Naive thymus-derived CD4-positive, alpha-beta T cell (primary cell): ENCODE data around the gene MAP1A. TPM values are rescaled to one million over a fixed set of nuclear protein-coding genes. Genes with fewer than 3 reads are reported as not detected.

Experiments used
- ATAC-seq: fragments of 150-1000 bp; cut with Tn5 transposase; 2 replicates; pipeline ENCODE4 v1.10.0; 2021; ENCODE audit warnings: mild to moderate bottlenecking, moderate library complexity
- CTCF ChIA-PET: fragments of 350-600 bp; sonication (Branson Sonifier 250); formaldehyde crosslinking; loops from one replicate; lab custom pipeline; 2021; ENCODE audit warnings: antibody characterized with exemption; lab: Charles Lee
- POLR2A ChIA-PET: fragments of 350-600 bp; sonication (Branson Sonifier 250); formaldehyde crosslinking; loops from one replicate; lab custom pipeline; 2021; ENCODE audit warnings: antibody characterized with exemption, inconsistent platforms; lab: Charles Lee
- DNase-seq, 9 donors: peaks; one replicate each; pipeline versions ENCODE4 v3.0.0 to v3.0.0-alpha.2; 2020 to 2022; ENCODE audit warnings: mixed read lengths in 1 of 9
- H3K27ac ChIP-seq: one replicate; pipeline ENCODE4 v1.7.0; 2013; ENCODE audit warnings: mild to moderate bottlenecking, low read depth, low read length, moderate library complexity
- H3K27me3 ChIP-seq, 2 donors: one replicate each; pipeline ENCODE4 v1.7.0; 2013; ENCODE audit warnings: low read length in 2 of 2, mild to moderate bottlenecking in 2 of 2, moderate library complexity in 2 of 2; ENCODE audit not compliant: control insufficient read depth in 2 of 2, insufficient read depth in 2 of 2
- H3K36me3 ChIP-seq, 3 experiments: 1 replicate in 2 of 3; 2 replicates in 1 of 3; pipeline ENCODE4 v1.7.0; 2013; ENCODE audit warnings: low read length in 3 of 3, mild to moderate bottlenecking in 3 of 3, moderate library complexity in 1 of 3; ENCODE audit not compliant: insufficient read depth in 3 of 3, control insufficient read depth in 2 of 3
- H3K4me1 ChIP-seq, 2 donors: one replicate each; pipeline ENCODE4 v1.7.0; 2013; ENCODE audit warnings: low read length in 2 of 2, mild to moderate bottlenecking in 2 of 2, moderate library complexity in 1 of 2; ENCODE audit not compliant: control insufficient read depth in 2 of 2, insufficient read depth in 2 of 2
- H3K4me3 ChIP-seq: 2 replicates; pipeline ENCODE4 v1.7.0; 2013; ENCODE audit warnings: mild to moderate bottlenecking, low read length
- H3K9me3 ChIP-seq, 3 experiments: 1 replicate in 2 of 3; 2 replicates in 1 of 3; pipeline ENCODE4 v1.7.0; 2013; ENCODE audit warnings: low read length in 3 of 3; ENCODE audit not compliant: control insufficient read depth in 2 of 3
- H3K27ac Mint-ChIP-seq, 9 donors: one replicate each; pipeline ENCODE4 v1.8.0; 2020 to 2022; ENCODE audit warnings: mixed read lengths in 9 of 9, mild to moderate bottlenecking in 8 of 9, moderate library complexity in 5 of 9, inconsistent platforms in 2 of 9
- H3K27me3 Mint-ChIP-seq, 5 donors: one replicate each; pipeline ENCODE4 v1.8.0; 2021 to 2022; ENCODE audit warnings: mixed read lengths in 5 of 5, mild to moderate bottlenecking in 1 of 5
- H3K36me3 Mint-ChIP-seq, 5 donors: one replicate each; pipeline ENCODE4 v1.8.0; 2020 to 2022; ENCODE audit warnings: mixed read lengths in 5 of 5, mild to moderate bottlenecking in 3 of 5, inconsistent platforms in 1 of 5
- H3K4me1 Mint-ChIP-seq, 7 donors: one replicate each; pipeline ENCODE4 v1.8.0; 2020 to 2022; ENCODE audit warnings: mixed read lengths in 7 of 7, mild to moderate bottlenecking in 3 of 7, inconsistent platforms in 1 of 7
- H3K4me3 Mint-ChIP-seq, 10 donors: one replicate each; pipeline ENCODE4 v1.8.0; 2020 to 2022; ENCODE audit warnings: mild to moderate bottlenecking in 10 of 10, mixed read lengths in 10 of 10, moderate library complexity in 6 of 10, inconsistent platforms in 2 of 10
- H3K9me3 Mint-ChIP-seq, 11 donors: one replicate each; pipeline ENCODE4 v1.8.0; 2020 to 2022; ENCODE audit warnings: mixed read lengths in 11 of 11, mild to moderate bottlenecking in 4 of 11, inconsistent platforms in 1 of 11, moderate library complexity in 1 of 11
- intact Hi-C, 2 donors: fragments of 100-400 bp; cut with micrococcal nuclease; formaldehyde crosslinking; loops; one replicate each; pipeline ENCODE4 v1.15.1; 2023
- polyA plus RNA-seq, 2 donors: library from polyadenylated mRNA; unstranded; fragments of 300-500 nt; fragmentation: Illumina TruSeq; gene quantifications; one replicate each; pipeline ENCODE4 v1.2.3, GENCODE V29; 2021
- total RNA-seq, 6 experiments: library from RNA in 5 of 6; stranded (reverse) in 5 of 6; gene quantifications; 1 replicate in 5 of 6; 2 replicates in 1 of 6; pipeline ENCODE4 v1.2.3 and lab custom pipeline; 2021 to 2026

Gene MAP1A
- total and polyA plus RNA-seq, 7 experiments from 2014 or later, result 0.22 to 13.6 (median 0.30) TPM

DNA sequence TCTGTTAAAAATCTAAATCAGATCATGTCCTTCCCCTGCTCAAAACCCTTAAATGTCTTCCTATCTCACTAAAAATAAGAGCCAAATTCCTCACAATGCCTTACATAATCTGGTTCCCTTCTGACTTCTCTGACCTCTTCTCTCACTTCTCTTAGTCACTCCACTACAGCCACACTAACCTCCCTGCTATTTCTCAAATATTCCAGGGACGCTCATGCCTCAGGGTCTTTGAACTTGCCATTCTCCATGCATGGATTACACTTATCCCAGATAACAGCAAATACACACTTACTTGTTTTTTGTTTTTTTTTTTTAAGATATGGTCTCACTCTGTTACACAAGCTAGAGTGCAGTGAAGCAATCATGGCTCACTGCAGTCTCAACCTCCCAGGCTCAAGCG, 33.0 kb upstream of the MAP1A start:
- ATAC-seq, result no peak
- no peak overlapping the region for H3K4me3 Mint-ChIP-seq
- peaks cover 17 to 27% (median 23%) of the 10 kb centered on the region in 7 donors for H3K4me1 Mint-ChIP-seq
- Histone ChIP-seq H3K4me3 (no peak overlapping the region), H3K36me3 (peaks cover 0 to 16% (median 5%) of the 10 kb centered on the region in 3 experiments), H3K4me1 (no peaks in the 10 kb centered on the region), H3K27me3 (no peaks in the 10 kb centered on the region), H3K27ac (no peak overlapping the region), H3K9me3 (no peaks in the 10 kb centered on the region)
- H3K9me3 Mint-ChIP-seq, result no peaks in the 10 kb centered on the region
- intact Hi-C loops, result loop anchor here in 1 of 2 donors (5.0 kb wide), 1 partner anchor 58 kb away; no protein-coding TSS in a partner anchor
- H3K27ac Mint-ChIP-seq, result peak overlapping the region in 3 of 9 donors; percentile 12 to 23 (median 13)
- POLR2A ChIA-PET, result interaction anchor here (1.5 kb wide), 1 partner anchor 29 kb away, joined by 7 read pairs; no protein-coding TSS in a partner anchor
- no peaks in the 10 kb centered on the region for H3K27me3 Mint-ChIP-seq
- CTCF ChIA-PET, result interaction anchor here (0.7 to 2.4 kb wide), 4 partner anchors 23 to 1823 kb away, joined by 3 to 14 read pairs (median 5); no protein-coding TSS in a partner anchor
- DNase-seq, result no peak
- peaks cover 11 to 23% (median 16%) of the 10 kb centered on the region in 5 donors for H3K36me3 Mint-ChIP-seq

GRCh38 chr15:43487271-43487895, 30.0 kb upstream of the MAP1A start:
- Mint-ChIP-seq H3K4me3 (no peak overlapping the region), H3K36me3 (peaks cover 8 to 16% (median 12%) of the 10 kb centered on the region in 5 donors)
- no peak for DNase-seq

GRCh38 chr15:43488790-43489189, 28.6 kb upstream of the MAP1A start:
- DNase-seq (no peak), ATAC-seq (no peak)
- H3K4me3 Mint-ChIP-seq, result no peak overlapping the region
- ChIA-PET CTCF (interaction anchor here (0.9 to 1.1 kb wide), 2 partner anchors 22 to 24 kb away, joined by 3 read pairs; no protein-coding TSS in a partner anchor), POLR2A (interaction anchor here (0.6 to 0.7 kb wide), 2 partner anchors 22 to 1698 kb away, joined by 4 to 5 read pairs; no protein-coding TSS in a partner anchor)
- peaks cover 7 to 12% (median 11%) of the 10 kb centered on the region in 5 donors for H3K36me3 Mint-ChIP-seq
- H3K27ac Mint-ChIP-seq, result peak overlapping the region in 4 of 9 donors; percentile 15 to 73 (median 54)
- H3K27me3 Mint-ChIP-seq, result no peaks in the 10 kb centered on the region
- Histone ChIP-seq H3K27ac (no peak overlapping the region), H3K27me3 (no peaks in the 10 kb centered on the region), H3K9me3 (no peaks in the 10 kb centered on the region), H3K4me1 (peaks cover 11 to 13% of the 10 kb centered on the region in 2 donors), H3K36me3 (peaks cover 0 to 14% (median 0%) of the 10 kb centered on the region in 3 experiments), H3K4me3 (no peak overlapping the region)
- peaks cover 33 to 51% (median 40%) of the 10 kb centered on the region in 7 donors for H3K4me1 Mint-ChIP-seq
- H3K9me3 Mint-ChIP-seq, result no peaks in the 10 kb centered on the region
- intact Hi-C loops, result no loop called here

More at GRCh38 chr15:43487271-43487895, 30.0 kb upstream of the MAP1A start:
- Histone ChIP-seq H3K4me3 (no peak overlapping the region), H3K4me1 (peaks cover 5 to 6% of the 10 kb centered on the region in 2 donors), H3K36me3 (peaks cover 0 to 11% (median 0%) of the 10 kb centered on the region in 3 experiments), H3K27ac (no peak overlapping the region), H3K9me3 (no peaks in the 10 kb centered on the region), H3K27me3 (no peaks in the 10 kb centered on the region)
- no peaks in the 10 kb centered on the region for H3K9me3 Mint-ChIP-seq
- ATAC-seq, result no peak
- H3K27me3 Mint-ChIP-seq, result no peaks in the 10 kb centered on the region
- no peak overlapping the region for H3K27ac Mint-ChIP-seq
- ChIA-PET CTCF (no interaction called here), POLR2A (interaction anchor here (0.6 to 1.5 kb wide), 2 partner anchors 23 to 120 kb away, joined by 3 read pairs; no protein-coding TSS in a partner anchor)
- intact Hi-C loops, result no loop called here
- peaks cover 29 to 46% (median 36%) of the 10 kb centered on the region in 7 donors for H3K4me1 Mint-ChIP-seq

DNA sequence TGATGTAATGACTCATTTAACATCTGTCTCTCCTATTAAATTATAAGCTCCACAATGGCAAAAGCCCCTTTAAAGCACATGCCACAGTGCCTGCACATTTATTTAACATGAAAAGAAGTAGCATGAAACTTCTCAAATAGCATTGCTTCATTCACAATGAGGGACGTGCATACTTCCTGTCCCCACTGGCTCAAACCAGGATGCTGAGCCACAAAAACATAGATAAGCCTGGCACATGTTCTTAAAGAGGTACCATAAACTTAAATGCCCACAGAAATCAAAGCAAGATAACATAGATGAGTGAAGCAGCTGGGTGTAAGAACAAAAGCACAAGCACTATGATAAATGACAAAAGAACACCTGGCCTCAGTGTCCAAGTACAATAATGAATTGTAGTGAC, 28.2 kb upstream of the MAP1A start:
- POLR2A ChIA-PET, result interaction anchor here (0.6 to 0.7 kb wide), 3 partner anchors 22 to 1698 kb away, joined by 3 to 5 read pairs (median 4); no protein-coding TSS in a partner anchor
- H3K4me3 Mint-ChIP-seq, result peak overlapping the region in 2 of 10 donors; percentile 22 to 38

GRCh38 chr15:43492266-43492665, 25.1 kb upstream of the MAP1A start:
- CTCF ChIA-PET, result interaction anchor here (1.4 to 3.1 kb wide), 2 partner anchors 18 to 22 kb away, joined by 3 to 13 read pairs; no protein-coding TSS in a partner anchor
- peak overlapping the region; percentile 83 to 99 (median 96) for H3K27ac Mint-ChIP-seq
- peaks cover 6 to 14% (median 7%) of the 10 kb centered on the region in 5 donors for H3K36me3 Mint-ChIP-seq
- no peaks in the 10 kb centered on the region for H3K9me3 Mint-ChIP-seq
- peaks cover 23 to 44% (median 33%) of the 10 kb centered on the region in 7 donors for H3K4me1 Mint-ChIP-seq
- Histone ChIP-seq H3K9me3 (no peaks in the 10 kb centered on the region), H3K27me3 (no peaks in the 10 kb centered on the region), H3K4me1 (peaks cover 11 to 13% of the 10 kb centered on the region in 2 donors), H3K36me3 (peaks cover 0 to 14% (median 0%) of the 10 kb centered on the region in 3 experiments), H3K27ac (peak overlapping the region; percentile 93), H3K4me3 (peak overlapping the region; percentile 89)
- intact Hi-C loops, result loop anchor here in 1 of 2 donors (5.0 kb wide), 1 partner anchor 1045 kb away; the partner anchor contains the start of gene EIF3J
- no peak for ATAC-seq
- no peaks in the 10 kb centered on the region for H3K27me3 Mint-ChIP-seq
- DNase-seq, result no peak
- POLR2A ChIA-PET, result interaction anchor here (0.6 to 8.1 kb wide), 3 partner anchors 15 to 22 kb away, joined by 3 to 56 read pairs (median 4); no protein-coding TSS in a partner anchor
- peak overlapping the region; percentile 87 to 99 (median 96) for H3K4me3 Mint-ChIP-seq

More for the DNA sequence above, 28.2 kb upstream of the MAP1A start:
- Histone ChIP-seq H3K36me3 (peaks cover 0 to 14% (median 0%) of the 10 kb centered on the region in 3 experiments), H3K27me3 (no peaks in the 10 kb centered on the region), H3K27ac (no peak overlapping the region), H3K9me3 (no peaks in the 10 kb centered on the region), H3K4me3 (no peak overlapping the region), H3K4me1 (peaks cover 11 to 13% of the 10 kb centered on the region in 2 donors)
- Mint-ChIP-seq H3K9me3 (no peaks in the 10 kb centered on the region), H3K36me3 (peaks cover 7 to 11% (median 11%) of the 10 kb centered on the region in 5 donors), H3K27ac (peak overlapping the region in 5 of 9 donors; percentile 15 to 73 (median 52)), H3K27me3 (no peaks in the 10 kb centered on the region), H3K4me1 (peaks cover 31 to 49% (median 39%) of the 10 kb centered on the region in 7 donors)
- DNase-seq, result no peak
- intact Hi-C loops, result no loop called here
- no peak for ATAC-seq
- CTCF ChIA-PET, result interaction anchor here (0.9 to 1.1 kb wide), 2 partner anchors 21 to 24 kb away, joined by 3 read pairs; no protein-coding TSS in a partner anchor
